GM12878 (cell line): ENCODE data around the gene KRT34. TPM values are rescaled to one million over a fixed set of nuclear protein-coding genes. Genes with fewer than 3 reads are reported as not detected.
"Not testable (repeated sequence)": the region's sequence is repeated elsewhere in the genome, so short reads cannot be mapped to it uniquely, and the experiment has no call there.

Experiments used
- ATAC-seq: fragments of 200-7000 bp; cut with Tn5 transposase; 3 replicates; pipeline ENCODE4 v1.9.1; 2020; ENCODE audit warnings: mild to moderate bottlenecking, moderate library complexity
- BruUV-seq: library from RNA; stranded (reverse); fragments of 400-500 nt; replicated peaks from 2 replicates; lab custom pipeline; 2021; lab: Mats Ljungman, UMichigan
- CTCF ChIA-PET: fragments of 300-600 bp; sonication (Branson Sonifier 250); formaldehyde crosslinking; extraction: SDS; loops from one replicate; lab custom pipeline; 2021; ENCODE audit warnings: inconsistent platforms; lab: Yijun Ruan, JAX
- POLR2A ChIA-PET: fragments of 350-600 bp; formaldehyde crosslinking; extraction: SDS; loops from one replicate; lab custom pipeline; 2021; ENCODE audit warnings: inconsistent platforms; lab: Charles Lee
- RAD21 ChIA-PET: fragments of 300-600 bp; sonication (Branson Sonifier 250); formaldehyde crosslinking; loops from one replicate; lab custom pipeline; 2023; ENCODE audit warnings: antibody characterized with exemption; ENCODE audit not compliant: unreplicated experiment; lab: Charles Lee
- SMC1A ChIA-PET: fragments of 300-600 bp; sonication (Branson Sonifier 250); formaldehyde crosslinking; loops from one replicate; lab custom pipeline; 2023; ENCODE audit not compliant: unreplicated experiment, uncharacterized antibody; lab: Charles Lee
- DNase-seq: peaks from one replicate; pipeline ENCODE4 v3.0.0-alpha.2; 2011; ENCODE audit warnings: low read depth, low spot score
- FAIRE-seq: peaks from 3 replicates; lab custom pipeline; 2011; peaks lifted over from hg19 to GRCh38; lab: Jason Lieb, UNC
- H2AFZ ChIP-seq: 2 replicates; pipeline ENCODE4 v1.6.0; 2011; ENCODE audit warnings: low read depth, low read length, control low read depth; ENCODE audit not compliant: control insufficient read depth
- H3K27ac ChIP-seq: 2 replicates; pipeline ENCODE4 v1.5.1; 2011; ENCODE audit warnings: control low read depth; ENCODE audit not compliant: control insufficient read depth, insufficient read depth
- H3K27me3 ChIP-seq, 2 experiments: replicated peaks in 1 of 2; 2 replicates each; pipeline versions ENCODE4 v1.6.0 to v1.6.1; 2011; ENCODE audit warnings: low read length in 1 of 2; ENCODE audit not compliant: control insufficient read depth in 2 of 2, insufficient read depth in 2 of 2
- H3K36me3 ChIP-seq, 2 experiments: 2 replicates each; pipeline ENCODE4 v1.5.1; 2011; ENCODE audit warnings: low read length in 1 of 2; ENCODE audit not compliant: control insufficient read depth in 2 of 2, insufficient read depth in 2 of 2
- H3K4me1 ChIP-seq: 2 replicates; pipeline ENCODE4 v1.6.1; 2011; ENCODE audit warnings: mild to moderate bottlenecking, low read length, moderate library complexity, mixed read lengths; ENCODE audit not compliant: control insufficient read depth, insufficient read depth
- H3K4me2 ChIP-seq: 2 replicates; pipeline ENCODE4 v1.6.0; 2011; ENCODE audit warnings: control low read depth; ENCODE audit not compliant: control insufficient read depth, insufficient read depth
- H3K4me3 ChIP-seq: fragments of 200-600 bp; sonication (generic); 2 replicates; pipeline ENCODE4 v1.5.1; 2016
- H3K79me2 ChIP-seq: 2 replicates; pipeline ENCODE4 v1.6.0; 2011; ENCODE audit warnings: low read length; ENCODE audit not compliant: control insufficient read depth, insufficient read depth
- H3K9ac ChIP-seq: 2 replicates; pipeline ENCODE4 v1.8.0; 2011; ENCODE audit warnings: low read length, control low read depth, mixed read lengths; ENCODE audit not compliant: control insufficient read depth, insufficient read depth
- H3K9me3 ChIP-seq: replicated peaks from 3 replicates; pipeline ENCODE4 v1.5.1; 2011; ENCODE audit warnings: mild to moderate bottlenecking, low read length; ENCODE audit not compliant: control insufficient read depth, insufficient read depth
- H4K20me1 ChIP-seq: 2 replicates; pipeline ENCODE4 v1.6.0; 2011; ENCODE audit not compliant: control insufficient read depth, insufficient read depth
- HDAC2 ChIP-seq: fragments of 200-600 bp; sonication (generic); IDR thresholded peaks from 2 replicates; pipeline ENCODE4 v1.6.1; 2017
- KDM1A ChIP-seq: fragments of 200-600 bp; sonication (generic); IDR thresholded peaks from 2 replicates; pipeline ENCODE4 v1.6.1; 2016; ENCODE audit warnings: borderline replicate concordance
- KLF5 ChIP-seq: fragments of 450-650 bp; IDR thresholded peaks from 2 replicates; pipeline ENCODE4 v1.6.1; 2014; ENCODE audit warnings: mild to moderate bottlenecking; ENCODE audit not compliant: partially characterized antibody
- MXI1 ChIP-seq: fragments of 150-350 bp; IDR thresholded peaks from 2 replicates; pipeline ENCODE4 v1.6.1; 2011; ENCODE audit warnings: low read depth, mild to moderate bottlenecking, inconsistent platforms, low read length, improper control_type of control experiment
- PML ChIP-seq: IDR thresholded peaks from 2 replicates; pipeline ENCODE4 v1.6.1; 2012; ENCODE audit warnings: low read length, inconsistent platforms
- POU2F2 ChIP-seq: IDR thresholded peaks from 3 replicates; pipeline ENCODE4 v1.6.1; 2011; ENCODE audit warnings: low read depth, mild to moderate bottlenecking, low read length, borderline replicate concordance
- TCF3 ChIP-seq: IDR thresholded peaks from 2 replicates; pipeline ENCODE4 v1.6.1; 2012; ENCODE audit warnings: low read depth, mild to moderate bottlenecking, low read length, borderline replicate concordance; ENCODE audit not compliant: insufficient read depth
- ZNF24 ChIP-seq: fragments of 450-650 bp; IDR thresholded peaks from 2 replicates; pipeline ENCODE4 v1.6.1; 2017; ENCODE audit warnings: antibody characterized with exemption, mild to moderate bottlenecking
- whole genome bisulfite sequencing: methylation state at CpG from one replicate; pipeline ENCODE4 v1.1.6; 2016; ENCODE audit warnings: low lambda C conversion rate; ENCODE audit not compliant: insufficient replicate concordance, insufficient coverage; ENCODE audit errors: missing lambda C conversion rate; 5-methylcytosine and 5-hydroxymethylcytosine counted together
- in situ Hi-C: fragments of 300-500 bp; cut with MboI; formaldehyde crosslinking; loops from 9 replicates; pipeline ENCODE4 v1.14.3; 2018; ENCODE audit warnings: mixed read lengths
- intact Hi-C: fragments of 100-400 bp; cut with micrococcal nuclease; formaldehyde crosslinking; loops from one replicate; pipeline ENCODE4 v1.14.2; 2022; ENCODE audit not compliant: unreplicated experiment
- polyA plus RNA-seq, 11 experiments: library from polyadenylated mRNA; depleted of rRNA in 4 of 11; unstranded in 6 of 11; stranded (reverse) in 5 of 11; fragments of >200 nt; fragmentation: Nextera tagmentation in 4 of 11; fragmentation: Illumina TruSeq in 1 of 11; extraction: Ambion mirVana in 4 of 11; extraction: Trizol in 1 of 11; gene quantifications; 1 replicate in 1 of 11; 2 replicates in 10 of 11; pipeline versions ENCODE4 v1.2.1 to v1.2.3, GENCODE V29; 2011 to 2016; ENCODE audit warnings: inconsistent platforms in 2 of 11, missing spikeins in 2 of 11, low read depth in 1 of 11
- total RNA-seq, 4 experiments: library from RNA; depleted of rRNA in 3 of 4; stranded (reverse); fragments of >200 nt in 3 of 4; fragmentation: Illumina TruSeq in 1 of 4; extraction: Trizol in 1 of 4; gene quantifications; 2 replicates each; pipeline versions ENCODE4 v1.2.1 to v1.2.3, GENCODE V29; 2013 to 2021
- TF ChIP-seq, protein P1 (sequence below): fragments of 450-650 bp; IDR thresholded peaks from 2 replicates; pipeline ENCODE4 v1.6.1; 2017; ENCODE audit warnings: low read depth, mild to moderate bottlenecking, moderate library complexity
- TF ChIP-seq, protein P2 (sequence below), 3 experiments: IDR thresholded peaks in 2 of 3; conservative IDR thresholded peaks in 1 of 3; 2 replicates each; pipeline ENCODE4 v1.5.1; 2011; ENCODE audit warnings: low read depth in 3 of 3, low read length in 3 of 3, mild to moderate bottlenecking in 3 of 3, control low read depth in 2 of 3, moderate library complexity in 2 of 3, inconsistent platforms in 1 of 3, mixed read lengths in 1 of 3; ENCODE audit not compliant: control insufficient read depth in 2 of 3, insufficient read depth in 1 of 3; ENCODE audit errors: extremely low read depth in 1 of 3

The KRT34 gene
- total and polyA plus RNA-seq, 10 of the 15 experiments (the other 5 are each of a cell fraction or from before 2014, with no cell fraction given) = not detected

DNA sequence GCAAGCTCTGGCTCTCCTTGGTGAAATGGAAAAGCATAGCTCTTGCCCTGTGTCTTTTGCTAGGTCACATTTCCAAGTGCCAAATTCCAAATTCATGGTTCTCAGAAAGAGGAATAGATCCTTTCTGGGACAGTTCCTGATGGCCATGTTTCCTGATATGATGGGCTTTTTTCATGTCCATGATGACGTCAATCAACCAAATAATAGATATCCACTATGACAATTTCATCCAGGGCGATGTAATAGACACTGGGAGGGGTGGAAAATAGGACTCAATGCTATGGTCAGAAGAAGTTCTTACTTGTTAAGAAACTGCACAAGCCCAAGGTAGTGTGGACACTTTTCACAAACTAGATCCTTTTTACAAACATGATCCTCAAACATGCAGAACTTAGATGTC is 30.9 kb downstream of the KRT34 start (continued):
- no peak for TF ChIP-seq KLF5

DNA sequence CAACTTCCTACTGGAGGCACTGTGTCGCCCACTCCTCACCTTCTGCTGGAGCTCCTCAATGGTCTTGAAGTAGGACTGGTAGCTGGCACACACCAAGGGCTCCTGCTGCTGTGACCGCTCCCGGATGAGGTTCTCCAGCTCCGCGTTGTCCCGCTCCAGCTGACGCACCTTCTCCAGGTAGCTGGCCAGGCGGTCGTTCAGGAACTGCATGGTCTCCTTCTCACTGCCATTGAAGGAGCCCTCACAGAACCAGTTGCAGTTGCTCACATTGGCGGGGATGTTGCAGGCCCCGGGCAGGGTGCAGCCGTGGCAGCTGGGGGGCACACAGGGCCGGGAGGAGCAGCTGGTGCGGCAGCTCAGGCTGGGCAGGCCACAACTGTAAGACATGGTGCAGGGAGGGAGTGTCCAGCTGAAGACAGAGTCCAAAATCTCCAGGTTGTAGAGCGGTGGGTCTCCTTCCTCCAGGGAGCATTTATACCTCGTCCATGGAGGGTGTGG is 31.7 kb downstream of the KRT34 start, which contains the start of gene KRT33A:
TSS of gene KRT33A (minus strand) at position 448 of the 498 bp plus-strand sequence. CDS start at position 387, 61 bp downstream.
- H3K27me3 ChIP-seq, BruUV-seq, H3K9me3 ChIP-seq, POLR2A ChIA-PET, H3K9ac ChIP-seq, H3K4me3 ChIP-seq, intact Hi-C loops, RAD21 ChIA-PET, H3K4me2 ChIP-seq, H4K20me1 ChIP-seq, H3K4me1 ChIP-seq, DNase-seq, FAIRE-seq, in situ Hi-C loops, H3K36me3 ChIP-seq, CTCF ChIA-PET, H3K27ac ChIP-seq, H2AFZ ChIP-seq, H3K79me2 ChIP-seq, ATAC-seq: not testable (repeated sequence)
- whole genome bisulfite sequencing = 42% methylated on average over 16 of the region's 16 CpGs
- SMC1A ChIA-PET = interaction anchor here (0.9 to 1.2 kb wide), 2 partner anchors 10 to 21 kb away, joined by 3 read pairs; no protein-coding TSS in a partner anchor

DNA sequence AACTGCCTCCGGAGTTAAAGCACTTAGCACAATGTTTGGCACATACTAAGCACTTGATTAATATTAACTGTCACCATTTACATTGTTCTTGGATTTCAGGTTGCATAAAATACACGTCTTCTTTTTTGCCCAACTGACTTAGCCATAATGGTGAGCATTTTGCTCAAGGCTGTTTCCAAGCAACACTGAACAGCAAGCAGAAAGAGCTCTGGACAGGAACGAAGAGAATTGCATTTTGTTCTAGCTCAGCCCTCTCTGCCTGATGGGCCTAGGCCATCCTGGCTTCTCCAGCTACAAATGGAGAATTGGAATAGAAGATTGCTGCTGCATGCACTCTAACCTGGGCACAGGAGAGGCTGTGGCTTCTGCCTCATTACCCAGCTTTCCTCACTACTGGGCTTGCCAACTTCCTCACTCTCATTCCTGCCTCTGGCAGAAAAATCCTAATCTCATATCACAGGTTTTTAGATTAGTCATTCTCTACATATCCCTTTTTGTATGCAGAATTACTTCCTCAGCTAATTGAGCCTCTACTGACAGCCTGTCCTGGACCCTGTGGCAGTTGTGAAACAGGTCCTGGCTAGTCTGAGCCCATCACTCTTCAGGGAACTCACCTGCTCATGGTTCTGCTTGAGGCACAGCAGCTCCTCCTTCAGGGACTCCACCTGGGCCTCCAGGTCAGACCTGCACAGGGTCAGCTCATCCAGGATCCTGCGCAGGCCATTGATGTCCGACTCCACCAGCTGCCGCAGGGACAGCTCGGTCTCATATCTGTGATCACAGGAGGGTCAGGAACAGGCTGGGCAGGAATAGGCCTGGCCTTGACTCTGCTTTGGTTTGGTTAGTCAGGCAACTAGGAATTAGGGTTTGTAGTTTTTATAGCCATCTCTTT is 34.0 kb downstream of the KRT34 start:
- no peak overlapping the region for H3K9ac ChIP-seq
- H3K4me3 ChIP-seq = no peak overlapping the region
- 39% methylated on average over 7 of the region's 7 CpGs for WGBS
- no peaks in the 10 kb centered on the region; a peak in 1 of 4 replicates for H3K27me3 ChIP-seq
- CTCF ChIA-PET = interaction anchor here (0.6 to 1.8 kb wide), 2 partner anchors 25 to 62 kb away, joined by 3 to 4 read pairs; no protein-coding TSS in a partner anchor
- ATAC-seq (no peak), DNase-seq (no peak), FAIRE-seq (no peak)
- intact Hi-C loops (no loop called here), in situ Hi-C loops (no loop called here)
- RAD21 ChIA-PET = no interaction called here
- H3K4me1 ChIP-seq = no peaks in the 10 kb centered on the region
- SMC1A ChIA-PET = interaction anchor here (1.4 kb wide), 2 partner anchors 8 to 36 kb away, joined by 3 to 4 read pairs; no protein-coding TSS in a partner anchor
- H3K79me2 ChIP-seq = no peaks in the 10 kb centered on the region
- H2AFZ ChIP-seq = no peak overlapping the region
- H3K27ac ChIP-seq = no peak overlapping the region
- peaks cover 2% of the 10 kb centered on the region; the same call in 2 of the 3 replicates for H3K9me3 ChIP-seq
- POLR2A ChIA-PET = no interaction called here
- BruUV-seq = no TSS peak
- H3K36me3 ChIP-seq = no peaks in the 10 kb centered on the region
- H3K4me2 ChIP-seq = no peak overlapping the region
- H4K20me1 ChIP-seq = no peaks in the 10 kb centered on the region
- TF ChIP-seq TCF3 (no peak), PML (no peak), HDAC2 (no peak), POU2F2 (no peak), KDM1A (no peak), ZNF24 (no peak), MXI1 (no peak)
- TF ChIP-seq, protein P1, sequence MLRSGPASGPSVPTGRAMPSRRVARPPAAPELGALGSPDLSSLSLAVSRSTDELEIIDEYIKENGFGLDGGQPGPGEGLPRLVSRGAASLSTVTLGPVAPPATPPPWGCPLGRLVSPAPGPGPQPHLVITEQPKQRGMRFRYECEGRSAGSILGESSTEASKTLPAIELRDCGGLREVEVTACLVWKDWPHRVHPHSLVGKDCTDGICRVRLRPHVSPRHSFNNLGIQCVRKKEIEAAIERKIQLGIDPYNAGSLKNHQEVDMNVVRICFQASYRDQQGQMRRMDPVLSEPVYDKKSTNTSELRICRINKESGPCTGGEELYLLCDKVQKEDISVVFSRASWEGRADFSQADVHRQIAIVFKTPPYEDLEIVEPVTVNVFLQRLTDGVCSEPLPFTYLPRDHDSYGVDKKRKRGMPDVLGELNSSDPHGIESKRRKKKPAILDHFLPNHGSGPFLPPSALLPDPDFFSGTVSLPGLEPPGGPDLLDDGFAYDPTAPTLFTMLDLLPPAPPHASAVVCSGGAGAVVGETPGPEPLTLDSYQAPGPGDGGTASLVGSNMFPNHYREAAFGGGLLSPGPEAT = no peak
- TF ChIP-seq, protein P2, sequence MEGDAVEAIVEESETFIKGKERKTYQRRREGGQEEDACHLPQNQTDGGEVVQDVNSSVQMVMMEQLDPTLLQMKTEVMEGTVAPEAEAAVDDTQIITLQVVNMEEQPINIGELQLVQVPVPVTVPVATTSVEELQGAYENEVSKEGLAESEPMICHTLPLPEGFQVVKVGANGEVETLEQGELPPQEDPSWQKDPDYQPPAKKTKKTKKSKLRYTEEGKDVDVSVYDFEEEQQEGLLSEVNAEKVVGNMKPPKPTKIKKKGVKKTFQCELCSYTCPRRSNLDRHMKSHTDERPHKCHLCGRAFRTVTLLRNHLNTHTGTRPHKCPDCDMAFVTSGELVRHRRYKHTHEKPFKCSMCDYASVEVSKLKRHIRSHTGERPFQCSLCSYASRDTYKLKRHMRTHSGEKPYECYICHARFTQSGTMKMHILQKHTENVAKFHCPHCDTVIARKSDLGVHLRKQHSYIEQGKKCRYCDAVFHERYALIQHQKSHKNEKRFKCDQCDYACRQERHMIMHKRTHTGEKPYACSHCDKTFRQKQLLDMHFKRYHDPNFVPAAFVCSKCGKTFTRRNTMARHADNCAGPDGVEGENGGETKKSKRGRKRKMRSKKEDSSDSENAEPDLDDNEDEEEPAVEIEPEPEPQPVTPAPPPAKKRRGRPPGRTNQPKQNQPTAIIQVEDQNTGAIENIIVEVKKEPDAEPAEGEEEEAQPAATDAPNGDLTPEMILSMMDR (IDR thresholded peaks at IDR 0.05 in 2 of 3, conservative IDR thresholded peaks at IDR 0.05 in 1 of 3; ENCODE audit: control insufficient read depth in 2 of 3, extremely low read depth in 1 of 3, insufficient read depth in 1 of 3, low read depth in 3 of 3, low read length in 3 of 3) = no peak
